Measurements from ENCODE around the gene PRCC. TPM values are rescaled to one million over a fixed set of nuclear protein-coding genes. Genes with fewer than 3 reads are reported as not detected.
A peak's percentile ranks its signal among the peaks of the same experiment; 100 is the strongest.

Gene PRCC
- polyA plus RNA-seq, 2 of the 4 experiments (the other 2 are of a cell fraction) = 44.5 to 52.0 TPM

DNA sequence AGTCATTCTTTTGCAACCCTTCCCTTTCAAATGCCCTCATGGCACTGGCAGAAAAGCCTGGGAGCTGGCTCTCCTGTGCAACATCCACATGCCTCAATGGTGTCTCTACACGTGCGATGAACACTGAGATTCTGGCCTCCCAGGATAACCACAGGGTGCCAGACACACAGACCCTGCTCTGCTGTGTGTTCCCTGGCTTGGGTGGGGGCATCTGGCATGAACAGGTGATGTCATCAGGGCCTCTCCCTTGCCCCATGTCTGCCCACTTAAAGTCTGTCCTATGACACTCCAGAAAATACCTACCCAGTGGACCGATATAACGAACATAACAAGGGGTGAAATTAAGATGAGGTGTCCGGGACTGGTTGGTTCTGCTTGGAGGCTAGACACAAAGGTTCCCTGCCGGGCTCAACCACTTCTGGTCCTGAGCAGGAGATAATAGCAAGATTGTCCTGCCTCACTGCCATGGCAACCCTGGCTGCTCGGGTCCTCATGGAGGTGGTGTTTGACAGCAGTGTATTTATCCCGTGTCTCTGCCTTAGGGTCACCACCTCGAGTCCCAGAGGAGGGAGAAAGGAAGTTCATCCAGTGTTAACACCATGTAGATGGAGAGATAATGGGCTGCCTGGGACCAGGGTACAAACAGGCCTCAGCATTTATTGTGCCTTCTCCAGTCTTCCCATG, 72.2 kb downstream of the PRCC start:
- CTCF ChIA-PET = interaction anchor here (0.8 to 12.5 kb wide), 34 partner anchors 14 to 198 kb away, joined by 3 to 289 read pairs (median 7); partner anchors contain the start of genes INSRR, LRRC71, NTRK1 and PRCC
- TF ChIP-seq GATA3 (IDR thresholded peaks at IDR 0.05; ENCODE audit: borderline replicate concordance) = no peak
- no peak for TF ChIP-seq NFE2L2 (conservative IDR thresholded peaks at IDR 0.05; ENCODE audit: low read length)
- TF ChIP-seq, protein P1, sequence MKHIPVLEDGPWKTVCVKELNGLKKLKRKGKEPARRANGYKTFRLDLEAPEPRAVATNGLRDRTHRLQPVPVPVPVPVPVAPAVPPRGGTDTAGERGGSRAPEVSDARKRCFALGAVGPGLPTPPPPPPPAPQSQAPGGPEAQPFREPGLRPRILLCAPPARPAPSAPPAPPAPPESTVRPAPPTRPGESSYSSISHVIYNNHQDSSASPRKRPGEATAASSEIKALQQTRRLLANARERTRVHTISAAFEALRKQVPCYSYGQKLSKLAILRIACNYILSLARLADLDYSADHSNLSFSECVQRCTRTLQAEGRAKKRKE (CRISPR knock-in tag; IDR thresholded peaks at IDR 0.05; ENCODE audit: low read depth) = no peak
- TF ChIP-seq JUNB (IDR thresholded peaks at IDR 0.05) = no peak
- TF ChIP-seq EHMT2 (IDR thresholded peaks at IDR 0.05; ENCODE audit: low read depth) = no peak
- TF ChIP-seq RARB (CRISPR knock-in tag; IDR thresholded peaks at IDR 0.05) = no peak
- TF ChIP-seq, protein P2, sequence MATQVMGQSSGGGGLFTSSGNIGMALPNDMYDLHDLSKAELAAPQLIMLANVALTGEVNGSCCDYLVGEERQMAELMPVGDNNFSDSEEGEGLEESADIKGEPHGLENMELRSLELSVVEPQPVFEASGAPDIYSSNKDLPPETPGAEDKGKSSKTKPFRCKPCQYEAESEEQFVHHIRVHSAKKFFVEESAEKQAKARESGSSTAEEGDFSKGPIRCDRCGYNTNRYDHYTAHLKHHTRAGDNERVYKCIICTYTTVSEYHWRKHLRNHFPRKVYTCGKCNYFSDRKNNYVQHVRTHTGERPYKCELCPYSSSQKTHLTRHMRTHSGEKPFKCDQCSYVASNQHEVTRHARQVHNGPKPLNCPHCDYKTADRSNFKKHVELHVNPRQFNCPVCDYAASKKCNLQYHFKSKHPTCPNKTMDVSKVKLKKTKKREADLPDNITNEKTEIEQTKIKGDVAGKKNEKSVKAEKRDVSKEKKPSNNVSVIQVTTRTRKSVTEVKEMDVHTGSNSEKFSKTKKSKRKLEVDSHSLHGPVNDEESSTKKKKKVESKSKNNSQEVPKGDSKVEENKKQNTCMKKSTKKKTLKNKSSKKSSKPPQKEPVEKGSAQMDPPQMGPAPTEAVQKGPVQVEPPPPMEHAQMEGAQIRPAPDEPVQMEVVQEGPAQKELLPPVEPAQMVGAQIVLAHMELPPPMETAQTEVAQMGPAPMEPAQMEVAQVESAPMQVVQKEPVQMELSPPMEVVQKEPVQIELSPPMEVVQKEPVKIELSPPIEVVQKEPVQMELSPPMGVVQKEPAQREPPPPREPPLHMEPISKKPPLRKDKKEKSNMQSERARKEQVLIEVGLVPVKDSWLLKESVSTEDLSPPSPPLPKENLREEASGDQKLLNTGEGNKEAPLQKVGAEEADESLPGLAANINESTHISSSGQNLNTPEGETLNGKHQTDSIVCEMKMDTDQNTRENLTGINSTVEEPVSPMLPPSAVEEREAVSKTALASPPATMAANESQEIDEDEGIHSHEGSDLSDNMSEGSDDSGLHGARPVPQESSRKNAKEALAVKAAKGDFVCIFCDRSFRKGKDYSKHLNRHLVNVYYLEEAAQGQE (IDR thresholded peaks at IDR 0.05) = no peak
- no peak for TF ChIP-seq RNF2 (IDR thresholded peaks at IDR 0.05; ENCODE audit: borderline replicate concordance, low read depth)
- WGBS (ENCODE audit: missing lambda C conversion rate) = 24% methylated on average over 9 of the region's 9 CpGs

DNA sequence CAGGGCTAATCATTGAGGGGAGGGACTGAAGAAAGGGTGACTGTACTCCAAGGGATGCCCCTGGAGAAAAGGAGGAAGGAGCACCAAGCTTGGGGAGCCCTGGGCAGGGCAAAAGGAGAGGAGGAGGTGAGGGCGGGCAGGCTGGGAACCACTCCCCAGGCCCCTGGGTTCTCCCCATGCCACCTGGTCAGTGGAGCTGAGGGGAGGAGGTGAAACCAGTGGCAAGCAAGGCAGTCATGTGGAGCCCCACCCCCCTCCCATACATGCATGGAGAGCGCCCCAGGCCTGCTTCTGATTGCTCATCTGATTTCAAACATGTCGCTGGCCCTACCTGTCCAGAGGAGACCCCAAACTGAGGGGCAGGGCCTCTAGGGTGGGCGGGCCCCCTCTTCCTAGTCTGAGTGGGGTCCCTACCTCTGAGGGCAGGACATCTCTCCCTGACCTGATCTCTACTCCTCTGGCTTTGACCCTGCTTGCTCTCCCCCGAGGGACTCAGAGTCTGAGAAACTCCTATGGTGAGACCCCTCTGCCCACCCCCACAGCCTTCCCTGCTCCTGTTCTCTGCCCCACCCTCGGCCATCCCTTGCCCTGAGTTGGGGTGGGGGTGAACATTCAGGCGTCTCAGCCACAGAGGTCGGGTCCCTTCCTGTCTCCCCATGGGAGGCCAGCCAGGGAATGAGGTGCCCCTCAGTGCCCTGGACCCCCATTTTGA, 73.0 kb downstream of the PRCC start:
- Histone ChIP-seq H3K4me1 (no peaks in the 10 kb centered on the region), H3K4me3 (no peak overlapping the region), H3K9me3 (no peaks in the 10 kb centered on the region), H3K4me2 (no peak overlapping the region), H3K27ac (no peak overlapping the region)
- ATAC-seq = no peak
- DNase-seq (ENCODE audit: low read depth in 1 of 2, low spot score in 1 of 2) = no peak
- POLR2A ChIA-PET = no interaction called here
- WGBS (ENCODE audit: missing lambda C conversion rate) = 38% methylated on average over 8 of the region's 8 CpGs
- no peak for FAIRE-seq
- TF ChIP-seq MAFK (IDR thresholded peaks at IDR 0.05; ENCODE audit: partially characterized antibody) (no peak), RNF2 (IDR thresholded peaks at IDR 0.05; ENCODE audit: borderline replicate concordance, low read depth) (no peak), CBX8 (IDR thresholded peaks at IDR 0.05) (no peak), FOXS1 (CRISPR knock-in tag; IDR thresholded peaks at IDR 0.05) (no peak), RFX5 (IDR thresholded peaks at IDR 0.05) (no peak), RAD21 (conservative IDR thresholded peaks at IDR 0.05 in 1 of 2, IDR thresholded peaks at IDR 0.05 in 1 of 2) (no peak)
- CTCF ChIA-PET = interaction anchor here (1.4 to 12.5 kb wide), 6 partner anchors 15 to 114 kb away, joined by 3 to 289 read pairs (median 8); partner anchors contain the start of genes INSRR and NTRK1

More for the DNA sequence above, 72.2 kb downstream of the PRCC start:
- Histone ChIP-seq H3K9me3 (no peaks in the 10 kb centered on the region), H3K4me3 (no peak overlapping the region), H3K4me1 (no peaks in the 10 kb centered on the region), H3K4me2 (no peak overlapping the region), H3K27ac (no peak overlapping the region)
- ATAC-seq (peak in 1 of 2 experiments; percentile 9; a peak in 2 of 6 replicates), FAIRE-seq (no peak), DNase-seq (ENCODE audit: low read depth in 1 of 2, low spot score in 1 of 2) (no peak)
- POLR2A ChIA-PET = no interaction called here

DNA sequence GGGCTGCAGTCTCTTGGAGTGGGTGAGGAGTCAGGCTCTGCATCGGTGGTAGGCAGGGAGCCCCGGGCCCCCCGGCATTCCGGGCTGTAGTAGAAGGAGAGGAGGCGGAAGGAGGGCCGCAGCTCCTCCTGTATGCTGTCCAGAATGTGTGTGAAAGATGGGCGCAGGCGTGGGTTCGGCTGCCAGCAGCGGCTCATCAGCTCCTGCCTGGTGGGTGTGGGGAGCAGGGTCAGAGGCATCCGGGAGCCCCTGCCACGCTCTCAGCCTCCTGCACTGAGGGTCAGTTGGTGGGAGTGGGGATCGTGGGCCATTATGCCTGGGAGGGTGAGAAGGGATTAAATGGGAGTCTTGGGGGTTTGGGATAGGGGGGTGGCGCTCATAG, 73.6 kb downstream of the PRCC start:
- Histone ChIP-seq H3K4me2 (no peak overlapping the region), H3K9me3 (no peaks in the 10 kb centered on the region), H3K4me1 (no peaks in the 10 kb centered on the region), H3K4me3 (no peak overlapping the region), H3K27ac (no peak overlapping the region)
- no peak for ATAC-seq
- ChIA-PET CTCF (interaction anchor here (0.7 to 12.5 kb wide), 10 partner anchors 14 to 152 kb away, joined by 3 to 289 read pairs (median 4); partner anchors contain the start of genes INSRR and NTRK1), POLR2A (no interaction called here)
- no peak for FAIRE-seq
- 40% methylated on average over 14 of the region's 14 CpGs for WGBS (ENCODE audit: missing lambda C conversion rate)
- DNase-seq (ENCODE audit: low read depth in 1 of 2, low spot score in 1 of 2) = no peak
- TF ChIP-seq NPAS2 (CRISPR knock-in tag; IDR thresholded peaks at IDR 0.05; ENCODE audit: borderline replicate concordance) = no peak
- TF ChIP-seq CBX2 (IDR thresholded peaks at IDR 0.05; ENCODE audit: borderline replicate concordance, low read depth) = no peak
- TF ChIP-seq TP53 (CRISPR knock-in tag; IDR thresholded peaks at IDR 0.05) = no peak
- TF ChIP-seq, protein P3, sequence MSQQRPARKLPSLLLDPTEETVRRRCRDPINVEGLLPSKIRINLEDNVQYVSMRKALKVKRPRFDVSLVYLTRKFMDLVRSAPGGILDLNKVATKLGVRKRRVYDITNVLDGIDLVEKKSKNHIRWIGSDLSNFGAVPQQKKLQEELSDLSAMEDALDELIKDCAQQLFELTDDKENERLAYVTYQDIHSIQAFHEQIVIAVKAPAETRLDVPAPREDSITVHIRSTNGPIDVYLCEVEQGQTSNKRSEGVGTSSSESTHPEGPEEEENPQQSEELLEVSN (IDR thresholded peaks at IDR 0.05; ENCODE audit: borderline replicate concordance, low read depth) = no peak
- TF ChIP-seq JUN (IDR thresholded peaks at IDR 0.05) = no peak
- no peak for TF ChIP-seq SMC3 (IDR thresholded peaks at IDR 0.05)
- TF ChIP-seq, protein P4, sequence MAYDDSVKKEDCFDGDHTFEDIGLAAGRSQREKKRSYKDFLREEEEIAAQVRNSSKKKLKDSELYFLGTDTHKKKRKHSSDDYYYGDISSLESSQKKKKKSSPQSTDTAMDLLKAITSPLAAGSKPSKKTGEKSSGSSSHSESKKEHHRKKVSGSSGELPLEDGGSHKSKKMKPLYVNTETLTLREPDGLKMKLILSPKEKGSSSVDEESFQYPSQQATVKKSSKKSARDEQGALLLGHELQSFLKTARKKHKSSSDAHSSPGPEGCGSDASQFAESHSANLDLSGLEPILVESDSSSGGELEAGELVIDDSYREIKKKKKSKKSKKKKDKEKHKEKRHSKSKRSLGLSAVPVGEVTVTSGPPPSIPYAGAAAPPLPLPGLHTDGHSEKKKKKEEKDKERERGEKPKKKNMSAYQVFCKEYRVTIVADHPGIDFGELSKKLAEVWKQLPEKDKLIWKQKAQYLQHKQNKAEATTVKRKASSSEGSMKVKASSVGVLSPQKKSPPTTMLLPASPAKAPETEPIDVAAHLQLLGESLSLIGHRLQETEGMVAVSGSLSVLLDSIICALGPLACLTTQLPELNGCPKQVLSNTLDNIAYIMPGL (CRISPR knock-in tag; IDR thresholded peaks at IDR 0.05; ENCODE audit: borderline replicate concordance) = no peak
- TF ChIP-seq CHD2 (IDR thresholded peaks at IDR 0.05; ENCODE audit: low read length, partially characterized antibody) = no peak
- no peak for TF ChIP-seq ZC3H11A (IDR thresholded peaks at IDR 0.05)
- TF ChIP-seq NR3C1 (IDR thresholded peaks at IDR 0.05) = no peak
- no peak for TF ChIP-seq FOSB (CRISPR knock-in tag; IDR thresholded peaks at IDR 0.05)

All from A549 (cell line).